SK-N-MC (cell line): ENCODE results near the gene FBRSL1.

Experiments
- EZH2 ChIP-seq: fragments of 200-600 bp; sonication (generic); IDR thresholded peaks from one replicate; pipeline ENCODE4 v1.6.1; 2017; ENCODE audit warnings: antibody characterized with exemption
- FOXP2 ChIP-seq: optimal IDR thresholded peaks from 2 replicates; pipeline ENCODE3; 2011; ENCODE audit warnings: mild to moderate bottlenecking, moderate library complexity; ENCODE audit not compliant: insufficient read depth; ENCODE audit errors: extremely low read length, control extremely low read depth
- POLR2AphosphoS5 ChIP-seq: IDR thresholded peaks from 2 replicates; pipeline ENCODE4 v1.6.1; 2012; ENCODE audit warnings: mild to moderate bottlenecking, low read depth, low read length, borderline replicate concordance

GRCh38 chr12:132462788-132463187 lies 27.2 kb upstream of the FBRSL1 start:
- TF ChIP-seq POLR2AphosphoS5 (no peak), EZH2 (no peak), FOXP2 (no peak)
